ENCODE measurements around the gene PLSCR5.

PLSCR5 gene

DNA sequence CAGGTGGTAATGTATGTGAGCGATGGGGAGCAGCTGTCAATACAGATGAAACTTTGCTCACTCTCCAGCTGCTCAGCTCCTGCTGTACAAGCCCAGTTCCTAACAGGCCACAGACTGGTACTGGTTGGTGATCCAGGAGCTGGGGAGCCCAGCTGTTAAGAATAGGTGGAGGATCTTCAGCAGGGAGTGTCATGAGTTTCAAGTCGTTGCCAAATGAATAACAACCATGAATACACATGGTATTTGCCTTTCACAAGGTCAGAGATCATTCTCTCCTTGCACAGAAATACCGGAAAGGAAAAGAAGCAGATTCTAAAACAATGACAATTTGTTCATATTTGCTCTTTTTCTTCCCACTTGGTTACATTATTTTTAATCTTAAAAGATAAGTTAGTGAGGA is 65.8 kb downstream of the PLSCR5 start:
- TF ChIP-seq, protein P1, sequence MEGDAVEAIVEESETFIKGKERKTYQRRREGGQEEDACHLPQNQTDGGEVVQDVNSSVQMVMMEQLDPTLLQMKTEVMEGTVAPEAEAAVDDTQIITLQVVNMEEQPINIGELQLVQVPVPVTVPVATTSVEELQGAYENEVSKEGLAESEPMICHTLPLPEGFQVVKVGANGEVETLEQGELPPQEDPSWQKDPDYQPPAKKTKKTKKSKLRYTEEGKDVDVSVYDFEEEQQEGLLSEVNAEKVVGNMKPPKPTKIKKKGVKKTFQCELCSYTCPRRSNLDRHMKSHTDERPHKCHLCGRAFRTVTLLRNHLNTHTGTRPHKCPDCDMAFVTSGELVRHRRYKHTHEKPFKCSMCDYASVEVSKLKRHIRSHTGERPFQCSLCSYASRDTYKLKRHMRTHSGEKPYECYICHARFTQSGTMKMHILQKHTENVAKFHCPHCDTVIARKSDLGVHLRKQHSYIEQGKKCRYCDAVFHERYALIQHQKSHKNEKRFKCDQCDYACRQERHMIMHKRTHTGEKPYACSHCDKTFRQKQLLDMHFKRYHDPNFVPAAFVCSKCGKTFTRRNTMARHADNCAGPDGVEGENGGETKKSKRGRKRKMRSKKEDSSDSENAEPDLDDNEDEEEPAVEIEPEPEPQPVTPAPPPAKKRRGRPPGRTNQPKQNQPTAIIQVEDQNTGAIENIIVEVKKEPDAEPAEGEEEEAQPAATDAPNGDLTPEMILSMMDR (IDR thresholded peaks at IDR 0.05; ENCODE audit: low read depth, low read length) = no peak
- no peak overlapping the region for H3K4me3 ChIP-seq (ENCODE audit: low read depth, low read length)

DNA sequence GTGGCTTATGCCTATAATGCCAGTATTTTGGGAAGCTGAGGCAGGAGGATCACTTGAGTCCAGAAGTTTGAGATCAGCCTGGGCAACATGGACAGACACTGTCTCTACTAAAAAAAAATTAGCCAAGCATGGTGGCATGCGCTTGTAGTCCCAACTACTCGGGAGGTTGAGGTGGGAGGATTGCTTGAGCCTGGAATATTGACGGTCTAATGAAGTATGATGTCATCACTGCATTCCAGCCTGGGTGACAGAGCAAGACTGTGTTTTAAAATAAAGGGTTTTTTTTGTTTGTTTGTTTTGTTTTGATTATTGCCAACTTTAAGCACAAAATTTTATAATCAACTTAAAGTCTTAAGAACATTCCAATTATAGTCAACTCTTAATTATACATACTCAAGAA is 67.5 kb downstream of the PLSCR5 start:
- TF ChIP-seq, protein P1 (IDR thresholded peaks at IDR 0.05; ENCODE audit: low read depth, low read length) = no peak
- H3K4me3 ChIP-seq (ENCODE audit: low read depth, low read length) = no peak overlapping the region

DNA sequence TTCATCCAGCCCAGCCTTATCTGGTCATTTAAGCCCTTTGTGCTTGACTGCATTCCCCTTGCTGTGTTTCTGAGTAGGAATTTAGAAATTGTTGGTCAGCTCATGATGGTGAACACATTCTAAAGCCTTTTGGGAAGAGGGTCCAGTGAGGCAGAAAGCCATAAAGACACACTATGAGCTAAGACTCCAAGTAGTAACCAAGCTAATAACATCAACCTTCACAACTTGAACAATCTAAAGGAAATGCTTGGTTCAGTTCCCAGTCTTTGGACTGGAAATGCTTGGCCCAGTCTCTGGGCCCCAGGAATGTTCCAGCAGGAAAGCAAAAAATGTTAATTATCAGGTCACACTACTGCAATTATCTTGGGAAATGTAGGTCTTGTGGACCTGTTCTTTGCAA is 68.5 kb downstream of the PLSCR5 start:
- no peak overlapping the region for H3K4me3 ChIP-seq (ENCODE audit: low read depth, low read length)
- TF ChIP-seq, protein P1 (IDR thresholded peaks at IDR 0.05; ENCODE audit: low read depth, low read length) = no peak

Data from WI38 (cell line).